Uterus (tissue), 2 donors: ENCODE data around the gene IMPDH2.

Experiments used
- POLR2A ChIP-seq, 2 donors: fragments of 450-650 bp; IDR thresholded peaks; one replicate each; pipeline ENCODE4 v1.6.1; 2016; ENCODE audit warnings: antibody characterized with exemption in 2 of 2, mild to moderate bottlenecking in 1 of 2, moderate library complexity in 1 of 2
- TF ChIP-seq, protein P1 (sequence below), 4 experiments: fragments of 200-600 bp in 2 of 4; fragments of 450-650 bp in 2 of 4; sonication (generic) in 2 of 4; IDR thresholded peaks; one replicate each; pipeline ENCODE4 v1.5.1; 2016 to 2019; ENCODE audit warnings: antibody characterized with exemption in 4 of 4, mild to moderate bottlenecking in 2 of 4, moderate library complexity in 1 of 4

- TF ChIP-seq POLR2A (IDR thresholded peaks at IDR 0.05), result no peak
- TF ChIP-seq, protein P1, sequence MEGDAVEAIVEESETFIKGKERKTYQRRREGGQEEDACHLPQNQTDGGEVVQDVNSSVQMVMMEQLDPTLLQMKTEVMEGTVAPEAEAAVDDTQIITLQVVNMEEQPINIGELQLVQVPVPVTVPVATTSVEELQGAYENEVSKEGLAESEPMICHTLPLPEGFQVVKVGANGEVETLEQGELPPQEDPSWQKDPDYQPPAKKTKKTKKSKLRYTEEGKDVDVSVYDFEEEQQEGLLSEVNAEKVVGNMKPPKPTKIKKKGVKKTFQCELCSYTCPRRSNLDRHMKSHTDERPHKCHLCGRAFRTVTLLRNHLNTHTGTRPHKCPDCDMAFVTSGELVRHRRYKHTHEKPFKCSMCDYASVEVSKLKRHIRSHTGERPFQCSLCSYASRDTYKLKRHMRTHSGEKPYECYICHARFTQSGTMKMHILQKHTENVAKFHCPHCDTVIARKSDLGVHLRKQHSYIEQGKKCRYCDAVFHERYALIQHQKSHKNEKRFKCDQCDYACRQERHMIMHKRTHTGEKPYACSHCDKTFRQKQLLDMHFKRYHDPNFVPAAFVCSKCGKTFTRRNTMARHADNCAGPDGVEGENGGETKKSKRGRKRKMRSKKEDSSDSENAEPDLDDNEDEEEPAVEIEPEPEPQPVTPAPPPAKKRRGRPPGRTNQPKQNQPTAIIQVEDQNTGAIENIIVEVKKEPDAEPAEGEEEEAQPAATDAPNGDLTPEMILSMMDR (IDR thresholded peaks at IDR 0.05), result no peak
Observed at GRCh38 chr3:48996640-48997039, 32.6 kb downstream of the IMPDH2 start.
